OCI-LY1 (cell line): ENCODE measurements around the gene ILF2.
A peak's percentile ranks its signal among the peaks of the same experiment; 100 is the strongest.
"Not testable (repeated sequence)": the region's sequence is repeated elsewhere in the genome, so short reads cannot be mapped to it uniquely, and the experiment has no call there.

Source experiments
- H2AFZ ChIP-seq: fragments of 200-600 bp; sonication (generic), shearing (Covaris generic); 2 replicates; pipeline ENCODE4 v1.6.0; 2014; ENCODE audit warnings: antibody characterized with exemption, mild to moderate bottlenecking, low read length
- H3F3A ChIP-seq: fragments of 200-600 bp; sonication (generic), shearing (Covaris generic); 2 replicates; pipeline ENCODE4 v1.6.0; 2014; ENCODE audit warnings: mild to moderate bottlenecking, antibody characterized with exemption, low read length, moderate library complexity; ENCODE audit not compliant: insufficient read depth
- H3K27ac ChIP-seq: fragments of 200-600 bp; sonication (generic); 2 replicates; pipeline ENCODE4 v1.5.1; 2014; ENCODE audit warnings: low read length, mixed run types, mild to moderate bottlenecking, low read depth; ENCODE audit not compliant: poor library complexity, severe bottlenecking
- H3K27me3 ChIP-seq: fragments of 200-600 bp; sonication (generic); 2 replicates; pipeline ENCODE4 v1.6.0; 2014; ENCODE audit warnings: antibody characterized with exemption, mild to moderate bottlenecking, low read length, moderate library complexity; ENCODE audit not compliant: insufficient read depth
- H3K36me3 ChIP-seq: fragments of 200-600 bp; sonication (generic); 2 replicates; pipeline ENCODE4 v1.6.1; 2014; ENCODE audit warnings: mild to moderate bottlenecking, antibody characterized with exemption, low read length, moderate library complexity, mixed read lengths; ENCODE audit not compliant: insufficient read depth
- H3K4me1 ChIP-seq: fragments of 200-600 bp; sonication (generic); 2 replicates; pipeline ENCODE4 v1.5.1; 2014; ENCODE audit warnings: mild to moderate bottlenecking, low read length, moderate library complexity; ENCODE audit not compliant: insufficient read depth, severe bottlenecking
- H3K4me2 ChIP-seq: fragments of 200-600 bp; sonication (generic), shearing (Covaris generic); 2 replicates; pipeline ENCODE4 v1.6.1; 2014; ENCODE audit warnings: low read length
- H3K4me3 ChIP-seq: fragments of 200-600 bp; sonication (generic); 2 replicates; pipeline ENCODE4 v1.5.1; 2014; ENCODE audit warnings: low read length, low read depth, mild to moderate bottlenecking, mixed read lengths; ENCODE audit not compliant: poor library complexity, severe bottlenecking
- H3K79me2 ChIP-seq: fragments of 200-600 bp; shearing (Covaris generic); 2 replicates; pipeline ENCODE4 v1.6.1; 2016; ENCODE audit warnings: mixed run types, low read length, mixed read lengths; ENCODE audit not compliant: insufficient read depth
- H3K9ac ChIP-seq: fragments of 200-600 bp; sonication (generic), shearing (Covaris generic); 2 replicates; pipeline ENCODE4 v1.6.1; 2014; ENCODE audit warnings: mild to moderate bottlenecking, low read length, mixed read lengths
- H3K9me2 ChIP-seq: fragments of 200-600 bp; sonication (generic), shearing (Covaris generic); 2 replicates; pipeline ENCODE4 v1.6.1; 2014; ENCODE audit warnings: low read depth, mild to moderate bottlenecking, low read length, mixed read lengths
- H3K9me3 ChIP-seq: fragments of 200-600 bp; shearing (Covaris generic); 2 replicates; pipeline ENCODE4 v1.6.1; 2014; ENCODE audit warnings: low read length, mixed read lengths
- H4K20me1 ChIP-seq: fragments of 200-600 bp; sonication (generic), shearing (Covaris generic); 2 replicates; pipeline ENCODE4 v1.6.0; 2016; ENCODE audit warnings: mild to moderate bottlenecking, low read length; ENCODE audit not compliant: insufficient read depth
- EZH2 ChIP-seq: fragments of 200-600 bp; sonication (generic), shearing (Covaris generic); IDR thresholded peaks from 2 replicates; pipeline ENCODE4 v1.8.0; 2017; ENCODE audit warnings: borderline replicate concordance, mixed run types, mild to moderate bottlenecking, antibody characterized with exemption, low read length, moderate library complexity, mixed read lengths
- TF ChIP-seq, protein P1 (sequence below): fragments of 200-600 bp; sonication (generic), shearing (Covaris generic); IDR thresholded peaks from 2 replicates; pipeline ENCODE4 v1.5.1; 2017; ENCODE audit warnings: mild to moderate bottlenecking, antibody characterized with exemption, low read length, moderate library complexity, mixed read lengths

ILF2 gene

DNA sequence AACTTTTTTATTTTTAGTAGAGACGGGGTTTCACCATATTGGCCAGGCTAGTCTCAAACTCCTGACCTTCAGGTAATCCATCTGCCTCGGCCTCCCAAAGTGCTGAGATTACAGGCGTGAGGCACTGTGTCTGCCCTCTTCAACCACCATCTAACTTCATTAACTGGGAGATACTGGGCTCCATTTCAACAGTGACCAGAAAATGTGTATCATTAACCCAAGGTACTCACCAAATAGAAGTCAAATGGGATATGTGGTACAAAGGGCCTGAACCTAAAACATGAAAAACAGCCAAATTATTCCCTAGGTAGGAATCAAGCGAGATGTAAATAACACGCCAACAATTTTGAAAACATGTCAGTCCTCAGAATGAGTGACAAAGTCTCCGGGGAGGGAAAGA lies 1.2 kb downstream of the ILF2 start:
- H3K9me2 ChIP-seq, result no peaks in the 10 kb centered on the region
- peaks cover 17% of the 10 kb centered on the region for H3K4me1 ChIP-seq
- H4K20me1 ChIP-seq, result no peaks in the 10 kb centered on the region
- H2AFZ ChIP-seq, result no peak overlapping the region
- H3K9me3 ChIP-seq, result no peaks in the 10 kb centered on the region
- H3F3A ChIP-seq, result 0 out of 2 replicates have a peak, but pooled peaks cover 3% of the 10 kb centered on the region
- H3K27ac ChIP-seq, result no peak overlapping the region
- H3K79me2 ChIP-seq, result peaks cover 18% of the 10 kb centered on the region
- H3K4me3 ChIP-seq, result peak overlapping the region; percentile 96
- TF ChIP-seq EZH2, result no peak
- TF ChIP-seq, protein P1, sequence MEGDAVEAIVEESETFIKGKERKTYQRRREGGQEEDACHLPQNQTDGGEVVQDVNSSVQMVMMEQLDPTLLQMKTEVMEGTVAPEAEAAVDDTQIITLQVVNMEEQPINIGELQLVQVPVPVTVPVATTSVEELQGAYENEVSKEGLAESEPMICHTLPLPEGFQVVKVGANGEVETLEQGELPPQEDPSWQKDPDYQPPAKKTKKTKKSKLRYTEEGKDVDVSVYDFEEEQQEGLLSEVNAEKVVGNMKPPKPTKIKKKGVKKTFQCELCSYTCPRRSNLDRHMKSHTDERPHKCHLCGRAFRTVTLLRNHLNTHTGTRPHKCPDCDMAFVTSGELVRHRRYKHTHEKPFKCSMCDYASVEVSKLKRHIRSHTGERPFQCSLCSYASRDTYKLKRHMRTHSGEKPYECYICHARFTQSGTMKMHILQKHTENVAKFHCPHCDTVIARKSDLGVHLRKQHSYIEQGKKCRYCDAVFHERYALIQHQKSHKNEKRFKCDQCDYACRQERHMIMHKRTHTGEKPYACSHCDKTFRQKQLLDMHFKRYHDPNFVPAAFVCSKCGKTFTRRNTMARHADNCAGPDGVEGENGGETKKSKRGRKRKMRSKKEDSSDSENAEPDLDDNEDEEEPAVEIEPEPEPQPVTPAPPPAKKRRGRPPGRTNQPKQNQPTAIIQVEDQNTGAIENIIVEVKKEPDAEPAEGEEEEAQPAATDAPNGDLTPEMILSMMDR, result no peak
- no peaks in the 10 kb centered on the region for H3K27me3 ChIP-seq
- peaks cover 60% of the 10 kb centered on the region for H3K36me3 ChIP-seq
- peak overlapping the region; percentile 91 for H3K4me2 ChIP-seq
- H3K9ac ChIP-seq, result peak overlapping the region; percentile 96

DNA sequence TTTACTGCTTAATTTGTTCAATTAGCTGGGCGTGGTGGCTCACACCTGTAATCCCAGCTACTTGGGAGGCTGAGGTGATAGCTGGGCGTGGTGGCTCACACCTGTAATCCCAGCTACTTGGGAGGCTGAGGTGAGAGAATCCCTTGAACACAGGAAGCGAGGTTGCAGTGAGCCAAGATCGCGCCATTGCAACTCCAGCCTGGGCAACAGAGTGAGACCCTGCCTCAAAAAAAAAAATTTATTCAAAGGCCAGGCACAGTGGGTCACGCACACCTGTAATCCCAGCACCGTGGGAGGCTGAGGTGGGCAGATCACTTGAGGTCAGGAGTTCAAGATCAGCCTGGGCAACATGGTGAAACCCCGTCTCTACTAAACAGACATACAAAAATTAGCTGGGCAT lies 2.1 kb downstream of the ILF2 start:
- H3K9me2 ChIP-seq, H3K9me3 ChIP-seq, H3K4me3 ChIP-seq, H3K9ac ChIP-seq, H3K4me2 ChIP-seq, H4K20me1 ChIP-seq, H2AFZ ChIP-seq, H3K27me3 ChIP-seq, H3F3A ChIP-seq, H3K27ac ChIP-seq: not testable (repeated sequence)
- peaks cover 18% of the 10 kb centered on the region for H3K79me2 ChIP-seq
- H3K36me3 ChIP-seq, result peaks cover 69% of the 10 kb centered on the region
- H3K4me1 ChIP-seq, result peaks cover 17% of the 10 kb centered on the region

DNA sequence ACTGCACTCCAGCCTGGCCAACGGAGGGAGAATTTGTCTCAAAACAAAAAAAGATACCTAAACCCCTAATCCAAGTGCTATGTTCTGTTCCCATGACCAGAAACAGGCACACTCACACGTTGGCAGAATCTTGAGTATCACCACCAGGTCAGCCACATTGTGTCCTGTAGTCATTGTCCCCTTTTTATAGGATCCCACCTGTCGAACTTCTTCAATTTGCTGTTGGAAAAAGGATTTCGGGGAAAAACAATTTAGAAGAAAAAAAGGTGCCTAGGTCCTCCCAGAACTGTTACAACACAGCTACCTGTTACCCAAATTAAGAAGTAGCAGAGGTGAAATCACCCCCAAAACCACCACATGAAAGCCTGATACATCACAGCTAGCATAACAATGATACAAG lies 3.4 kb downstream of the ILF2 start:
- H3K9me2 ChIP-seq, result no peaks in the 10 kb centered on the region
- H3K4me3 ChIP-seq, result no peak overlapping the region
- peaks cover 3% of the 10 kb centered on the region; the same call in 1 of the 2 replicates for H3F3A ChIP-seq
- H3K79me2 ChIP-seq, result peaks cover 18% of the 10 kb centered on the region
- no peaks in the 10 kb centered on the region for H3K27me3 ChIP-seq
- H3K9me3 ChIP-seq, result no peaks in the 10 kb centered on the region
- TF ChIP-seq, protein P1, result no peak
- no peak for TF ChIP-seq EZH2
- no peak overlapping the region for H3K9ac ChIP-seq
- peaks cover 82% of the 10 kb centered on the region for H3K36me3 ChIP-seq
- H3K4me2 ChIP-seq, result no peak overlapping the region
- no peak overlapping the region for H2AFZ ChIP-seq
- peaks cover 17% of the 10 kb centered on the region for H3K4me1 ChIP-seq
- no peaks in the 10 kb centered on the region for H4K20me1 ChIP-seq
- H3K27ac ChIP-seq, result no peak overlapping the region

DNA sequence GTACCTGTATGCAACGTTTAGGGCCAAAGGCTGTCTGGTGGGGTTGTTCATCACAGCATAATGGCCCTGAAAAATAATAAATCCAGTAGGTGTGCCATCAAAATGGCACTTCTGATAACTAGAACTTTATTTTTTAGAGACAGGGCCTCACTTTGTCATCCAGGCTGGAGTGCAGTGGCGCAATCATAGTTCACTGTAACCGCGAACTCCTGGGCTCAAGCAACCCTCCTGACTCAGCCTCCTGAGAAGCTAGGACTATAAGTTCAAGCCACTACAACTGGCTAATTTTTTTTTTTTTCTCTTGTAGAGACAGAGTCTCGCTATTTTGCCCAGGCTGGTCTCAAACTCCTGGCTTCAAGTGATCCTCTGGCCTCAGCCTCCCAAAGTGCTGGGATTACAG lies 7.6 kb downstream of the ILF2 start:
- no peak overlapping the region for H3K9ac ChIP-seq
- H3K4me1 ChIP-seq, result peaks cover 13% of the 10 kb centered on the region
- peaks cover 3% of the 10 kb centered on the region; the same call in 1 of the 2 replicates for H3F3A ChIP-seq
- H3K9me2 ChIP-seq, result no peaks in the 10 kb centered on the region
- H3K27me3 ChIP-seq, result no peaks in the 10 kb centered on the region
- H2AFZ ChIP-seq, result no peak overlapping the region
- H3K36me3 ChIP-seq, result peaks cover 77% of the 10 kb centered on the region
- H3K4me3 ChIP-seq, result no peak overlapping the region
- no peak overlapping the region for H3K27ac ChIP-seq
- no peak overlapping the region for H3K4me2 ChIP-seq
- H3K79me2 ChIP-seq, result 0 out of 2 replicates have a peak, but pooled peaks cover 7% of the 10 kb centered on the region
- TF ChIP-seq, protein P1, result no peak
- TF ChIP-seq EZH2, result no peak
- H4K20me1 ChIP-seq, result no peaks in the 10 kb centered on the region
- H3K9me3 ChIP-seq, result no peaks in the 10 kb centered on the region
